Stimulated activated CD4-positive, alpha-beta T cell treated with anti-CD3 and anti-CD28 coated beads, TNF-alpha, amount 100 ng/mL, for 48 hours (primary cell): ENCODE results near the gene ABCA4.
"Not testable (repeated sequence)": the region's sequence is repeated elsewhere in the genome, so short reads cannot be mapped to it uniquely, and the experiment has no call there.

Source experiments
- DNase-seq, 3 donors: peaks; one replicate each; pipeline ENCODE4 v3.0.0-alpha.2; 2020; ENCODE audit warnings: low read depth in 3 of 3

Gene ABCA4

GRCh38 chr1:94120991-94121390 is at the start of gene ABCA4:
ABCA4 (minus strand) TSS chr1:94121148; CDS start chr1:94121045, 103 bp downstream.
- DNase-seq: no peak

DNA sequence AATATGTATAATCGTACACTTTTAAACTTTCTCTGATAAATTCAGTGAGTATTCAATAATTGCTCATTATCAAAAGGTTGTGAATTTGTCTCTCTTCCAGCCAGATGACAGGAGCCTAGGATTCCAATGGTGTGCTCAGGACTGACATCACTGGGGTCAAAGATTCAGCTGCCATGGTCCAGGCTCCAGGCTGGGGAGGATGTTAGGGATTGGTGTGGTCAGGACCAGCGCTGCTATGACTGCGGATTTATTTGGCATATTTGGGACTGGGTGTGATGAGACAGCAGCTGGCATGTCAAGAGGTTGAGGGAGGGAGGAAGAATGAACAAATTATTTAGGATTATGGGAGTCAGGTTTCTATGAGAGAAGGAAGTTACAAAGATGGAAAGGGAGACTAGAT is 48.2 kb upstream of the ABCA4 start:
- no peak for DNase-seq

DNA sequence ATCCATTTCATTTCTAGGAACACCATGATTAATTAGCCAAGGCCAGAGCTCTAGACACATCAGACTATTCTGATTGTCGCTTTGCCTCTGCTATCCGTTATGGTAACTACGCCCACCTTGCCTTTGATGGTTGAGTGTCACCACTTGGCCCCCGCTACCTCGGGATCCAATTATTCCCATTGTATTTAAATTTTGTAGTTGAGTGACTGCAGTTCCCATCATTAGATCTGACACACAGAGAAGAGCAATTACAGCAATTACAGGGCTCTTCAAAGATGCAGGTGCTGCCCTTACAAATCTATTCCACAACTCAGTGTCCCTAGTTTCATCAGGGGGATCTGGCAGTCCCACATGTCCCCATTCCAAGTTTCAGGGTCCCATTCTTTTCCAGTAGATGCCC is 44.9 kb upstream of the ABCA4 start:
- DNase-seq: no peak

GRCh38 chr1:94164885-94165284 is 43.9 kb upstream of the ABCA4 start:
- DNase-seq: not testable (repeated sequence)

- not testable (repeated sequence) for DNase-seq
These were observed 43.2 kb upstream of the ABCA4 start for GRCh38 chr1:94164121-94164520.

GRCh38 chr1:94163249-94163648 is 42.3 kb upstream of the ABCA4 start:
- not testable (repeated sequence) for DNase-seq

DNA sequence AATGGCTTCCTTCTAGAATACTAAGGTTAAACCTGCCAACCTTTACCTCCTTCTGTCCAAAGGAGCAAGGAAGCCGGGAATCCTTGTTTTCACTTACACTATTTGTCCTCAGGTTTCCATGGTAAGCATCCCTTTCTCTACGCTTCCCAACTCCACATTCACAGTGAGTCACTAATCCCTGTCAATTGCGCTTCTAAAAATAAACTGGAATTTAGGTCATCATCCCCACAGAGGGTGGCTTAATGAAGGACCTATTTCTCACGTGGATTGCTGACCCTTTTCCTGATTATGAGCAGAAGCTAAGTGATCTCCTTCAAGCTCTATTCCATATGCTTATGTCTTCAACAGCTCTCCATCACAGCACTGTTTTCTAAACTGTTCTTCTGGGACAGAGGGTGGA is 39.9 kb upstream of the ABCA4 start:
- DNase-seq: no peak

DNA sequence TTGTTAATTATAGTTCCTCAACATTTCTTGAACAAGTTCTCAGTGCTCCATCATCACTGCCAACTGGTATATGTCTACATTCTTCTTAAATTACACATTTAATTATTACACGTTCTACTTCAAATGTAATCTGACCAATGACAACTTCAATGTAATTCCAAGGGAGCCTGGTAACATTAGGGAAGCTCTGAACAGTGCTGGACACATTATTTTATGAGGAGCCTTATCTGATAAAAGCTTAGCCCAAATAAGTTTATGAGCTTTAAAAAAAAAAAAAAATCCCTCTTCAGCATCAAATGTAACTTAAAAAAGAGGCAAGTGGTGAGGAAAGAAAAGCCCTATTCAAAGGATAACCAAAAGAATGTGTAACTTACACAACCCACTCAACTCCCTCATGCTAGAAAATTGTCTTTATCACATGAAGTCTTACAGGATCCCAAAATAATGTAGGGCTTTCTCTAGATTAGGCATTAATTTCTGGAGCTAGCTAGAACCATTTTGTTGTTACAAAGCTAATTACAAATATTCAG is 35.2 kb upstream of the ABCA4 start:
- DNase-seq: no peak

- DNase-seq: no peak
These were observed 34.0 kb upstream of the ABCA4 start for GRCh38 chr1:94154989-94155388.

GRCh38 chr1:94153133-94153532 is 32.2 kb upstream of the ABCA4 start:
- DNase-seq: no peak

DNA sequence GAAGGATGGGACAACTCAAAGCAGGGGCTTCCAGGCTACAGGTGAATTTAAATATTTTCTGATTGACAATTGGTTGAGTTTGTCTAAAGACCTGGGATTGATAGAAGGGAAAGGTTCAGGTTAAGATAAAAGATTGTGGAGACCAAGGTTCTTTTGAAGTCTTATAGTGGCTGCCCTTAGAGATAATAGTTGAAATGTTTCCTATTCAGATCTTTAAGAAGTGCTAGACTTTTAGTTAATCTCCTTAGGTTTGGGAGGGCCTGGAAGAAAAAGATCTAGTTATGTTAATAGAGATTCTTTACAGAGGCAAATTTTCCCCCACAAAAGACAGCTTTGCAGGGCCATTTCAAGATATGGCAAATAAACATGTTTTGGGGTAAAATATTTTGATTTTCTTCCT is 28.2 kb upstream of the ABCA4 start:
- DNase-seq: not testable (repeated sequence)

DNA sequence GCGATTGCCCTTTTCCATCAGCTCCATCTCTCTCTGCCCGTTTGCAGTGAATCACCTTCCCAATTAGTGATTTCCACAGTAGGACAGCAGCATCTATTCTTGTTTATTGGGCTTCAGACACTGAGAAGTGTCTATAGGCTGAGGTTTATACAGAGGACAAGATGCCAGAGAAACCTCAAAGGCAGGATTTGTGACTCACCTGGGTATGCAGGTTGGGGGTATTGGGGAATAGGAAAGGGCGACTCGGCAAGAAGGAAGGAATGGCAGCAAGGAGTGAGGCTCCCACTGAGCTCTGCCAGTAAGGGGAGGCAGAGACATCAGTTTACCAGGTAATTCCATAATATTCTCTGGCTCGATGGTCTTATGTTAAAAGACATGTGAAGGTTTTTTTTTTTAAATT is 25.3 kb upstream of the ABCA4 start:
- no peak for DNase-seq

DNA sequence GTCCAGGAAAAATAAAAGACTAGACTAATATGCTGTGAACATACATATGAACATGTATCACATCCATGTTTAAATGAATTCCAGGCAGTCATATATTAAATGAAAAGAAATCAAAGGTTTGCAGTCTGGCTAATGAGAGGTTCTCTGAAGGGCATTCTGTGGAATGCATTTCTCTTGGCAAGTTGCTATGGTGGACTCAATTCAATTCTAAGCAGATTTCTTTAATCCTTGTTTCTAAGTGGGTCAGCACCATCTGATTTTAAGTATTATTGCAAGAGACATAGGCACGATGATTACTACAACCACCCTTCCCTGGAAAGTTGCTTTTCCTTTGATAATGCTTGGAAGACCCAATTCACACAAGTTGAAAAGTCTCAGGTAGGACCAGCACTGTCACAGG is 23.9 kb upstream of the ABCA4 start:
- no peak for DNase-seq

- no peak for DNase-seq
These were observed 22.8 kb upstream of the ABCA4 start for GRCh38 chr1:94143809-94144176.

DNA sequence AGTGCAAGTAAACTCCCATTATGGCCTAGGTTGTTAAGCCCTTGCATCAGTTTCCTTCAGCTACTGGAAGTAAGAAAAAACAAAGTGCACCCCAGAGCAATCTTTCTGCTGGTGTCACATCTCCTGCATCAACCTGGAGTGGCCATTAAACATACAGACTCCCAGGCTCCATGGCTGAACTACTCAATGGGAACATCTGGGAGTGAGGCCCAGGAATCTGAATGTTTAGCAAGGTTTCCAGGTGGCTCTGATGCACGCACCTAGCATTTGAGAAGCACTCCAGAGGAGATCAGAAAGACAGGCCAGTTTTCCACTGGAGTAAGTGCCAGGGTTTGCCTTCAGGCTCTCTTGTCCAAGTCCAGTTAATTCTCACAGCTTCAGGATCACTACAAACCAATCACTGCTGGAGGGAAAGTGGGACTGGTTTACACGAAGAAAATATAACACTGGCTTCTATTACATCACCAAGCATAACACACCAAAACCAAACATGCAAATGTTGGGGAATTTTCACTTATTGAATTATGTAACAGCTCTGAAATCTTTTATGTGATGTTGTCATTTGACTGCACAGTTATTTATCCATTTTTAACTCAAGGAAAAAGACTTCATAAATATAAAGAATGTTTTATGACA is 22.3 kb upstream of the ABCA4 start:
- no peak for DNase-seq

DNA sequence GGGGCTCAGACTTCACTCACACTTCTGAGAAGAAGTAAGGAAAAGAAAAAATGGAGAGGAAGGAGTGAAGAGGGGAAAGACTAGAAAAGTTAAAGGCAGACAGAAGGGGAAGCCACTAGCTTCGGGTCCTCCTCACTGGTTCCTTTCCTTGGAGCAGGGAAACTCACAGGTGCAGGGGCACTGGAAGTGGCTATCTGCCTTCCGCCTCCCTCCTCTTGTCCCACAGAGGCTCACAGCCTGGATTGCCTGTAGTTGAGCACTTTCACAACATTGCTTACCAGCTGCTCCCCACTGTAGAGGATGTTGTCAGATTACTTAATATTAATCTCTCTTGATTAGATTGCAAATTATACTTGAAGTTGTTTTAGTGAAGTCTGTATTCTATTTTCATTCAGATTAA is 21.6 kb upstream of the ABCA4 start:
- DNase-seq: no peak

DNA sequence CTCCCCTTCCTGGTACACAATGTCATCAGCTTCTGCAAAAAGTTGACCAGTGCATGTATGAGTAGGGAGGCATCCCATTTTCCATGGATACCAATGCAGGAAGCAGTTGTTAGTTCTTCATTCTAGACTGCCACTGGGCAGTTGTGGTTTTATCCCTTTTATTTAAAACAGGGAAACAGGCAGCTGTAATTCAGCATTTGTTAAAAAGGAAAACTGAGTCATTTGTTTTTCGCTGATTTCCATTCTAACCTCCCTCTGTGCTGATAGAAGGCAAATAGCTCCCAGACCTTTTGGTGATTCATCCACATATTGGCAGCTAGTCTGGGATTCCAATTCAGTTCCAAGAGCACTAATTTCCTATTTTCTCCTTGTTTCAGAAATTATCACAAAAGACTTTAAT is 21.1 kb upstream of the ABCA4 start:
- no peak for DNase-seq

DNA sequence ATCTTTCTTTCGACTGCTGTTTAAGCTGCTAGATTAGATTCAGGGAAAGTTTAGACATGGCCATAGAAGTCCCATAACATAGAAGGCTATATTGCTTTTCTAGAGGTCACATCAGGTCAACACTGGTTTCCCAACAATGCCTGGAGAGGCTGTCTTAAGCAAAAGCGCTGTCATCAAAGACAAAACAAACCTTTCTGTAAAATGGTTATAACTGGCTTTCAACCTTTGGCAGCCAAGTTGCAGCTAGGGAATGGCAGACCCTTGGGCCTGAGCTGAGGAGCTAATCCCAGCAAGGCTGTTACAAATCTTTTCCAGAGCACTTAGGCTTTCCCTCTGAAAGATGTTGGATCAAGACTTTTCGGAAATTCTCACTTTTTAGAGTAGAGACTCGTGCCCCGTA is 11.2 kb upstream of the ABCA4 start:
- no peak for DNase-seq

DNA sequence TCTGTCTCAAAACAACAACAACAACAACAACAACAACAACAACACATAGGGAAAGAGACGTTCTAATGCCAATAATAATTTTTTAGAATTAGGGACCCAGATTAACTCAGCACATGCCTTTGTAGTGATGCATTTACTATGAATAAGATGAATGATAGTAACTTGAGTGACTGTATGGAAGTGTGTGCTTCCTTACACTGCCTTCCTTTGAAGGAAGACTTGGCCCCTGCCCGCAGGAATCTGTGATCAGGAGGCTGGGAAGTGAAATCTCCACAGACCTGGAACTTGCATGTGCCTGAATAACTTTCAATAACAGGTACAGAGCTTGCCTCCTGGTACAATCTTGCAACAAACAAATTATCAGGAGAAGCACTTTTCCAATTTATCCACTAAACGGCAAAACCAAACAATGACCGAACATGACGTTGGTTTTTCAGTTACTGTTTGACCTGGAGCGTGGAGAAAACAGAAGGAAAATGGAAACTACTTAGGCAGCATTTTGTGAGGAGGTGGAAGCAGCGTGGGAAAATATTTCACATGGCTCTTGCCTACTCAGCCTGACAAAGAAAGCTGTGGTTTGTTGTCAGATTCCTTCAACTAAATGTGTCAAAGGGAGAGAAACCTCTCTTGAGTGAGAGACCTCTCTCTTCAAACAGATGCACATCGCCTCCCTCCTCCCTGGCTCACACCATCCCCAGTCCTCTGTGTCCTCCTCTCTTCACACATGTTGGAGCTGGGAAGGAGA is 10.1 kb upstream of the ABCA4 start:
- DNase-seq: no peak

GRCh38 chr1:94126651-94127050 is 5.7 kb upstream of the ABCA4 start:
- DNase-seq: no peak

DNA sequence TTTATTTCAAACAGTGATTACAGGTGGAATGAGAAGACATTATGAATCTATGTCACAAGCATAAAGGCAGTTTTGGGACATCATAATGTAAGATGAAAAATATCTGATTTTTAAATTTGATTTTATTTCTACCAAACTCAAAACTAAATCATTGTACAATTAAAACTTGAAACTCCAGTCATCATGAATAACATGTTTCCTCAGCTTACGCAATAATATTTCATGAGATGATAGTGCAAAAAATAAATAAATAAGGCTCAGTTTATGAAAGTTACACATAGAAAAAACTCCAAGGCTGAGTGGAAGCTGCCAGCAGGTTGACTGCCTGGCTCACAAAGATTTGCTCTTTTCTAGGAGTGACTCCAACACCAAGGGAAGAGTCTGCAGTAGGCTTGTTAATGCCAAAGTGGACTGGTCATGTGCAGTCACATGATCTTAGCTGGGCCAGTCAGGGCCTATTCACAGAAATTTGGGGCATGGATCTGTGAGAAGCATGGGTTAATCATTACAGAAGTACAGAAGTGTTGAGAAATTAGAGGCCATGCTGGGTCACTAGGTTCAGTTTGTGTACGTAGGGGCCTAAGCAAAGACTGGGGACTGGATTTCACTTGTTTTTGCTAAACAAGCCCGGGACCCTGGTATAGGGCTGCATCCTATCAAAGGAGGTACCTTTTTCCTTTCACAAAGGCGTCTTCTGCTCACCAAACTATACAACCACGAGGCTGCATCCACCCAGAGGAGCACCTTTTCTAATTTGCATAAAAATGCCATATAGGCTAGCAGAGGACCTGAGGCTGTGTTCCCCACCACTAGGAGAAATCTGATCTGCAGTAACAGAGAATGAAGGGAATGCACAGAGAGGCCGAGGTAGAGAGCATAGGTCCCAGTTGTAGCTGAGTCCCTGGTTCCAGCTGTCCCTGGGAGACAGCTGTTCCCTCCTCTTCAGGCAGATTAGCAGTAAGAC is 4.9 kb upstream of the ABCA4 start:
- DNase-seq: no peak

DNA sequence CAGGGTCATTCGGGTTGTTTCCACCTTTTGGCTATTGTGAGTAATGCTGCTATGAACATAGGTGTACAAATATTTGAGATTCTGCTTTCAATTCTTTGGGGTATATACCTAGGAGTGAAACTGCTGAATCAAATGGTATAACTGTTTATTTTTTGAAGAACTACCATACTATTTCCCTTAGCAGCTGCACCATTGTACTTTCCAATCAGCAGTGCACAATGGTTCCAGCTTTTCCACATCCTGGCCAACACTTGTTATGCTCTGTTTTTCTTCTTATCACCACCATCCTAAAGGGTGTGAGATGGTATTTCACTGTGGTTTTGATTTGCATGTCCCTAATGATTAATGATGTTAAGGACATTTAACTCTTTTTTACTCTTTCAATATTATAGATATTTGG is 3.6 kb upstream of the ABCA4 start:
- DNase-seq: no peak
